Gastrocnemius medialis (tissue), 4 donors: Measurements from ENCODE around the gene MTMR12.

Experiments used
- POLR2A ChIP-seq, 2 donors: fragments of 450-650 bp; IDR thresholded peaks; one replicate each; pipeline ENCODE4 v1.6.1; 2017; ENCODE audit warnings: antibody characterized with exemption in 2 of 2, mild to moderate bottlenecking in 2 of 2, moderate library complexity in 2 of 2
- TF ChIP-seq, protein P1 (sequence below), 5 experiments: fragments of 450-650 bp in 3 of 5; fragments of 200-600 bp in 2 of 5; sonication (generic) in 2 of 5; IDR thresholded peaks in 4 of 5; conservative IDR thresholded peaks in 1 of 5; 1 replicate in 4 of 5; 2 replicates in 1 of 5; pipeline ENCODE4 v1.5.1; 2016 to 2019; ENCODE audit warnings: antibody characterized with exemption in 5 of 5, mild to moderate bottlenecking in 3 of 5, moderate library complexity in 3 of 5

DNA sequence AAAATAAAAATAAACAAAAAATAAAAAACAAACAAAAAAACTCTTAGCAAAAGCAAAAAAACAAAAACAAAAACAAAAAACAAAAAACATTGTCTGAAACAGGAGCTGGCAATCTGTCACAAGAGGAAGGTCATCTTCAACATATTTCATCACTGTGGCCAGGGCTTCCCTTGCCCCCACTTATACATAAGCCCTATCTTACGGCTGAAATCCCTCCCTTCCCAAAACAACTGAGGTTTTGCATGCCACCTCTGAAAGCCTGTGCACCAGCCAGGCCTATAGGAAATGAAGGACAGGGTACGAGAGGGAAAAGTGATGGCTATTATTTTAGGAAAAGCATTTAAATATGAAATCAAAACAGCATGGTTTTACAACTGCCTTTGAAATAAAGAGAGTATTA, 10.8 kb downstream of the MTMR12 start:
- TF ChIP-seq, protein P1, sequence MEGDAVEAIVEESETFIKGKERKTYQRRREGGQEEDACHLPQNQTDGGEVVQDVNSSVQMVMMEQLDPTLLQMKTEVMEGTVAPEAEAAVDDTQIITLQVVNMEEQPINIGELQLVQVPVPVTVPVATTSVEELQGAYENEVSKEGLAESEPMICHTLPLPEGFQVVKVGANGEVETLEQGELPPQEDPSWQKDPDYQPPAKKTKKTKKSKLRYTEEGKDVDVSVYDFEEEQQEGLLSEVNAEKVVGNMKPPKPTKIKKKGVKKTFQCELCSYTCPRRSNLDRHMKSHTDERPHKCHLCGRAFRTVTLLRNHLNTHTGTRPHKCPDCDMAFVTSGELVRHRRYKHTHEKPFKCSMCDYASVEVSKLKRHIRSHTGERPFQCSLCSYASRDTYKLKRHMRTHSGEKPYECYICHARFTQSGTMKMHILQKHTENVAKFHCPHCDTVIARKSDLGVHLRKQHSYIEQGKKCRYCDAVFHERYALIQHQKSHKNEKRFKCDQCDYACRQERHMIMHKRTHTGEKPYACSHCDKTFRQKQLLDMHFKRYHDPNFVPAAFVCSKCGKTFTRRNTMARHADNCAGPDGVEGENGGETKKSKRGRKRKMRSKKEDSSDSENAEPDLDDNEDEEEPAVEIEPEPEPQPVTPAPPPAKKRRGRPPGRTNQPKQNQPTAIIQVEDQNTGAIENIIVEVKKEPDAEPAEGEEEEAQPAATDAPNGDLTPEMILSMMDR (IDR thresholded peaks at IDR 0.05 in 4 of 5, conservative IDR thresholded peaks at IDR 0.05 in 1 of 5) = no peak
- no peak for TF ChIP-seq POLR2A (IDR thresholded peaks at IDR 0.05)
